CD14-positive monocyte (primary cell): ENCODE data around the gene B3GLCT. TPM values are rescaled to one million over a fixed set of nuclear protein-coding genes. Genes with fewer than 3 reads are reported as not detected.

ENCODE experiments used
- DNase-seq, 3 donors: peaks; one replicate each; pipeline ENCODE4 v3.0.0-alpha.2; 2011 to 2022
- H2AFZ ChIP-seq: 2 replicates; pipeline ENCODE4 v1.6.0; 2012; ENCODE audit warnings: mild to moderate bottlenecking, low read depth, low read length, inconsistent platforms; ENCODE audit not compliant: insufficient read depth, poor library complexity, severe bottlenecking
- H3K27ac ChIP-seq, 2 donors: 1 replicate in 1 of 2; 2 replicates in 1 of 2; pipeline ENCODE4 v1.5.1; 2012 to 2013; ENCODE audit warnings: low read length in 2 of 2, control low read depth in 1 of 2, inconsistent platforms in 1 of 2, low read depth in 1 of 2, mild to moderate bottlenecking in 1 of 2
- H3K27me3 ChIP-seq, 2 donors: one replicate each; pipeline versions ENCODE4 v1.6.0 to v1.6.1; 2011 to 2013; ENCODE audit warnings: low read length in 2 of 2; ENCODE audit not compliant: control insufficient read depth in 2 of 2, insufficient read depth in 2 of 2
- H3K36me3 ChIP-seq, 2 donors: replicated peaks in 1 of 2; 1 replicate in 1 of 2; 2 replicates in 1 of 2; pipeline versions ENCODE4 v1.5.1 to v1.6.1; 2012 to 2013; ENCODE audit warnings: low read length in 2 of 2, control low read depth in 1 of 2, inconsistent platforms in 1 of 2, mild to moderate bottlenecking in 1 of 2; ENCODE audit not compliant: insufficient read depth in 2 of 2, control insufficient read depth in 1 of 2
- H3K4me1 ChIP-seq, 2 donors: 1 replicate in 1 of 2; 2 replicates in 1 of 2; pipeline versions ENCODE4 v1.5.1 to v1.6.1; 2012 to 2013; ENCODE audit warnings: low read length in 2 of 2, control low read depth in 1 of 2, inconsistent platforms in 1 of 2, mild to moderate bottlenecking in 1 of 2, moderate library complexity in 1 of 2; ENCODE audit not compliant: insufficient read depth in 2 of 2, control insufficient read depth in 1 of 2
- H3K4me2 ChIP-seq: replicated peaks from 2 replicates; pipeline ENCODE3; 2012; ENCODE audit warnings: low read length, moderate library complexity, mild to moderate bottlenecking; ENCODE audit not compliant: poor library complexity, severe bottlenecking; ENCODE audit errors: extremely low read depth
- H3K4me3 ChIP-seq, 3 experiments: fragments of 200-600 bp in 1 of 3; sonication (generic) in 1 of 3; replicated peaks in 1 of 3; 1 replicate in 2 of 3; 2 replicates in 1 of 3; pipeline ENCODE4 v1.5.1; 2011 to 2013; ENCODE audit warnings: low read length in 3 of 3, mild to moderate bottlenecking in 3 of 3, control low read depth in 2 of 3, low read depth in 2 of 3, inconsistent platforms in 1 of 3, moderate library complexity in 1 of 3
- H3K79me2 ChIP-seq: 2 replicates; pipeline ENCODE4 v1.6.0; 2012; ENCODE audit warnings: mild to moderate bottlenecking, control low read depth, inconsistent platforms, low read length, moderate library complexity; ENCODE audit not compliant: insufficient read depth
- H3K9ac ChIP-seq: 2 replicates; pipeline ENCODE4 v1.6.0; 2017; ENCODE audit warnings: low read length, mild to moderate bottlenecking; ENCODE audit not compliant: insufficient read depth, poor library complexity, severe bottlenecking
- H3K9me3 ChIP-seq, 2 donors: replicated peaks in 1 of 2; 1 replicate in 1 of 2; 2 replicates in 1 of 2; pipeline versions ENCODE4 v1.5.1 to v1.6.1; 2012 to 2013; ENCODE audit warnings: low read length in 2 of 2, control low read depth in 1 of 2; ENCODE audit not compliant: control insufficient read depth in 1 of 2, insufficient read depth in 1 of 2
- H4K20me1 ChIP-seq: 2 replicates; pipeline ENCODE4 v1.6.0; 2012; ENCODE audit warnings: mild to moderate bottlenecking, low read length, control low read depth, moderate library complexity; ENCODE audit not compliant: insufficient read depth
- H3K27ac Mint-ChIP-seq, 7 donors: one replicate each; pipeline ENCODE4 v1.8.0; 2020; ENCODE audit warnings: mild to moderate bottlenecking in 7 of 7, mixed read lengths in 7 of 7, moderate library complexity in 6 of 7, inconsistent platforms in 2 of 7
- H3K27me3 Mint-ChIP-seq, 3 donors: one replicate each; pipeline ENCODE4 v1.8.0; 2021 to 2022; ENCODE audit warnings: low read depth in 3 of 3, mild to moderate bottlenecking in 3 of 3, mixed read lengths in 3 of 3, moderate library complexity in 3 of 3, inconsistent platforms in 1 of 3
- H3K36me3 Mint-ChIP-seq, 2 donors: one replicate each; pipeline ENCODE4 v1.8.0; 2020; ENCODE audit warnings: mixed read lengths in 2 of 2, inconsistent platforms in 1 of 2, mild to moderate bottlenecking in 1 of 2
- H3K4me1 Mint-ChIP-seq: one replicate; pipeline ENCODE4 v1.8.0; 2020; ENCODE audit warnings: mild to moderate bottlenecking, mixed read lengths
- H3K4me3 Mint-ChIP-seq, 2 donors: one replicate each; pipeline ENCODE4 v1.8.0; 2020; ENCODE audit warnings: mild to moderate bottlenecking in 2 of 2, mixed read lengths in 2 of 2, moderate library complexity in 1 of 2
- H3K9me3 Mint-ChIP-seq, 7 donors: one replicate each; pipeline ENCODE4 v1.8.0; 2020 to 2022; ENCODE audit warnings: mixed read lengths in 7 of 7, mild to moderate bottlenecking in 6 of 7, moderate library complexity in 6 of 7, inconsistent platforms in 2 of 7
- WGBS: methylation state at CpG from one replicate; pipeline ENCODE4 v1.1.5; 2013; ENCODE audit warnings: missing lambda C conversion rate; ENCODE audit not compliant: insufficient coverage; 5-methylcytosine and 5-hydroxymethylcytosine counted together
- intact Hi-C, 2 donors: fragments of 100-400 bp; cut with micrococcal nuclease; formaldehyde crosslinking; loops; one replicate each; pipeline versions ENCODE4 v1.15.0 to v1.15.1; 2023
- polyA plus RNA-seq, 3 donors: library from polyadenylated mRNA; depleted of rRNA in 1 of 3; unstranded in 2 of 3; stranded (reverse) in 1 of 3; fragments of 300-500 nt in 2 of 3; fragments of >200 nt in 1 of 3; fragmentation: Illumina TruSeq in 2 of 3; gene quantifications; 1 replicate in 2 of 3; 2 replicates in 1 of 3; pipeline ENCODE4 v1.2.3, GENCODE V29; 2012 to 2021
- TF ChIP-seq, protein P1 (sequence below): fragments of 200-600 bp; IDR thresholded peaks from one replicate; pipeline ENCODE4 v1.8.0; 2022; ENCODE audit warnings: antibody characterized with exemption, mild to moderate bottlenecking

Gene B3GLCT
- polyA plus RNA-seq, 3 donors = 0.63 to 2.0 (median 2.0) TPM

DNA sequence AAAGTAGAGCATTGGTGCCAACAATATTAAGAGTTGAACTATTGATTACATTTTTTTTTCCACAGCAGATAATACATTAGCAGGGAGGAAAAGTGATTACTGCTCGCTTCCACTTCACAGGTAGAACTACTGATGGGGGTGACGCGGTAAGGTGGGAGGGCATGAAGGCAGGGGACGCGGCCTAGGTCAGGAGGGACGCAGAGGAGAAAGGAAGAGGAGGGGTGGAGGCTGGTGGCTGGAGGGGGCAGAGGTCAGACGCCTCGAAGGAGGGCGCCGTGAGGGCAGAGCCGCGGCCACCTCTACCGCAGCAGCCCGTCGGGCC lies 287 bp upstream of the B3GLCT start:
- DNase-seq = no peak
- TF ChIP-seq, protein P1, sequence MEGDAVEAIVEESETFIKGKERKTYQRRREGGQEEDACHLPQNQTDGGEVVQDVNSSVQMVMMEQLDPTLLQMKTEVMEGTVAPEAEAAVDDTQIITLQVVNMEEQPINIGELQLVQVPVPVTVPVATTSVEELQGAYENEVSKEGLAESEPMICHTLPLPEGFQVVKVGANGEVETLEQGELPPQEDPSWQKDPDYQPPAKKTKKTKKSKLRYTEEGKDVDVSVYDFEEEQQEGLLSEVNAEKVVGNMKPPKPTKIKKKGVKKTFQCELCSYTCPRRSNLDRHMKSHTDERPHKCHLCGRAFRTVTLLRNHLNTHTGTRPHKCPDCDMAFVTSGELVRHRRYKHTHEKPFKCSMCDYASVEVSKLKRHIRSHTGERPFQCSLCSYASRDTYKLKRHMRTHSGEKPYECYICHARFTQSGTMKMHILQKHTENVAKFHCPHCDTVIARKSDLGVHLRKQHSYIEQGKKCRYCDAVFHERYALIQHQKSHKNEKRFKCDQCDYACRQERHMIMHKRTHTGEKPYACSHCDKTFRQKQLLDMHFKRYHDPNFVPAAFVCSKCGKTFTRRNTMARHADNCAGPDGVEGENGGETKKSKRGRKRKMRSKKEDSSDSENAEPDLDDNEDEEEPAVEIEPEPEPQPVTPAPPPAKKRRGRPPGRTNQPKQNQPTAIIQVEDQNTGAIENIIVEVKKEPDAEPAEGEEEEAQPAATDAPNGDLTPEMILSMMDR = no peak
- H3K79me2 ChIP-seq = no peaks in the 10 kb centered on the region
- Mint-ChIP-seq H3K36me3 (no peaks in the 10 kb centered on the region), H3K9me3 (no peaks in the 10 kb centered on the region), H3K27ac (peak overlapping the region in 3 of 7 donors; percentile 29 to 70 (median 56)), H3K4me1 (peaks cover 32% of the 10 kb centered on the region), H3K27me3 (peaks cover 4 to 6% (median 5%) of the 10 kb centered on the region in 3 donors), H3K4me3 (peak overlapping the region; percentile 77 to 88)
- H3K27me3 ChIP-seq = no peaks in the 10 kb centered on the region
- H3K9me3 ChIP-seq = no peaks in the 10 kb centered on the region
- intact Hi-C loops = no loop called here
- H3K36me3 ChIP-seq = no peaks in the 10 kb centered on the region
- peak overlapping the region; percentile 76 for H3K9ac ChIP-seq
- no peak overlapping the region for H3K27ac ChIP-seq
- WGBS = 10% methylated on average over 14 of the region's 15 CpGs
- H3K4me3 ChIP-seq = peak overlapping the region in 2 of 3 experiments; percentile 1 to 80
- H3K4me2 ChIP-seq = peak overlapping the region; percentile 89
- H2AFZ ChIP-seq = peak overlapping the region; percentile 84
- no peaks in the 10 kb centered on the region for H4K20me1 ChIP-seq
- peaks cover 14 to 23% of the 10 kb centered on the region in 2 donors for H3K4me1 ChIP-seq

DNA sequence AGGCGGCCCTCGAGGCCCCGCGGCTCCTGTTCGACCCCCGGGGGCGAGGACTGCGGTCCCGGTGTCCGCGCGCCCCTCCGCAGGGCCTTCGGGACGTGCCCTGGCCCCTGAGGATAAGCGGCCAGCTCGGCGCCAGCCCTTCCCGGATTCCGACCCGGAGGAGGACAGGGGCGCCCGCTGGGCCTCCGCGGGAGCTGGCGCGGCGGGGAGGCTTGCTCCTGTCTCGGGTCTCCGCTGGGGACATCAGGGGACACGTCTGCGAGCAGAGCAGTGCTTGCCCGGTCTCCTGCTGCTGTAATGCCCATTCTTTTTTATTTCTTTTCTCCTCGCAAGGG lies 829 bp downstream of the B3GLCT start:
- Mint-ChIP-seq H3K36me3 (no peaks in the 10 kb centered on the region), H3K27ac (peak overlapping the region in 1 of 7 donors; percentile 57), H3K9me3 (no peaks in the 10 kb centered on the region), H3K27me3 (peaks cover 2 to 6% (median 5%) of the 10 kb centered on the region in 3 donors), H3K4me1 (peaks cover 34% of the 10 kb centered on the region), H3K4me3 (peak overlapping the region; percentile 77 to 82)
- WGBS = under 1% methylated on average over 30 of the region's 34 CpGs
- TF ChIP-seq, protein P1 = no peak
- Histone ChIP-seq H3K27ac (peak overlapping the region; percentile 28 to 70), H3K79me2 (no peaks in the 10 kb centered on the region), H3K9ac (peak overlapping the region; percentile 76), H3K9me3 (no peaks in the 10 kb centered on the region), H3K4me1 (peaks cover 14 to 23% of the 10 kb centered on the region in 2 donors), H3K27me3 (no peaks in the 10 kb centered on the region), H2AFZ (peak overlapping the region; percentile 84), H3K4me3 (peak overlapping the region; percentile 43 to 80 (median 51)), H4K20me1 (no peaks in the 10 kb centered on the region), H3K4me2 (peak overlapping the region; percentile 89), H3K36me3 (no peaks in the 10 kb centered on the region)
- DNase-seq = peak; percentile 23 to 38 (median 27)
- intact Hi-C loops = no loop called here
